GM12891 (cell line): ENCODE measurements around the gene NRXN3.

ENCODE experiments used
- DNase-seq: peaks from one replicate; pipeline ENCODE4 v3.0.0; 2011; ENCODE audit warnings: low spot score; ENCODE audit not compliant: insufficient read length
- FAIRE-seq: peaks from 2 replicates; lab custom pipeline; 2011; peaks lifted over from hg19 to GRCh38; lab: Jason Lieb, UNC
- PAX5 ChIP-seq: IDR thresholded peaks from 2 replicates; pipeline ENCODE4 v1.6.1; 2011; ENCODE audit warnings: low read length, moderate library complexity, mild to moderate bottlenecking; ENCODE audit not compliant: insufficient read depth, severe bottlenecking
- POLR2A ChIP-seq: IDR thresholded peaks from 2 replicates; pipeline ENCODE4 v1.6.1; 2011; ENCODE audit warnings: low read depth, low read length, control low read depth
- POLR2AphosphoS5 ChIP-seq: IDR thresholded peaks from 2 replicates; pipeline ENCODE4 v1.6.1; 2011; ENCODE audit warnings: low read depth, low read length, control low read depth
- POU2F2 ChIP-seq: IDR thresholded peaks from 2 replicates; pipeline ENCODE4 v1.6.1; 2011; ENCODE audit warnings: low read depth, mild to moderate bottlenecking, control low read depth, low read length, moderate library complexity
- SPI1 ChIP-seq: IDR thresholded peaks from 2 replicates; pipeline ENCODE4 v1.6.1; 2011; ENCODE audit warnings: low read depth, low read length, control low read depth
- TAF1 ChIP-seq: IDR thresholded peaks from 2 replicates; pipeline ENCODE4 v1.6.1; 2011; ENCODE audit warnings: low read depth, low read length, control low read depth

NRXN3 gene

GRCh38 chr14:79613625-79614024 is 1443.5 kb downstream of the NRXN3 start:
- TF ChIP-seq POLR2AphosphoS5 (no peak), POU2F2 (no peak), SPI1 (no peak), POLR2A (no peak), PAX5 (no peak), TAF1 (no peak)
- FAIRE-seq, result no peak
- DNase-seq, result no peak

DNA sequence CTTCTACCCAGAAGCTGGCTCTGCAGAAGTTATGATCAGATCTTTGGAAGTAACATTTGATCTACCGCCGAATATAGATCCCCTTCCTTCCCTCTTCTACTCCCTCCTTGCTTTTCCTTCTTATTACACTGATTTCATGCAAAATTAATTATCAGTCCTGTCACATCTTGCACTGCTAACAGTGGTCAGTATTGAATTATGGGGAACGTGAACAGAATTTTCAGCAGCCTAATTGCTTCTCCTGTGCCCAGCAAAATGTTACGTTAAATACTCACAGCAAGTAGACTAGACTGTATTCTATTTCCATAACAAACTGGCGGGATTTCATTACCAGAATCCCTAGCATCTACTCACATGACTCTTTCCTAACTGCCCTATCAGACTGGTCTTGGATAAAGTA is 1444.3 kb downstream of the NRXN3 start:
- FAIRE-seq (no peak), DNase-seq (no peak)
- TF ChIP-seq POU2F2, result no peak
- TF ChIP-seq TAF1, result no peak
- TF ChIP-seq PAX5, result no peak
- TF ChIP-seq SPI1, result no peak

DNA sequence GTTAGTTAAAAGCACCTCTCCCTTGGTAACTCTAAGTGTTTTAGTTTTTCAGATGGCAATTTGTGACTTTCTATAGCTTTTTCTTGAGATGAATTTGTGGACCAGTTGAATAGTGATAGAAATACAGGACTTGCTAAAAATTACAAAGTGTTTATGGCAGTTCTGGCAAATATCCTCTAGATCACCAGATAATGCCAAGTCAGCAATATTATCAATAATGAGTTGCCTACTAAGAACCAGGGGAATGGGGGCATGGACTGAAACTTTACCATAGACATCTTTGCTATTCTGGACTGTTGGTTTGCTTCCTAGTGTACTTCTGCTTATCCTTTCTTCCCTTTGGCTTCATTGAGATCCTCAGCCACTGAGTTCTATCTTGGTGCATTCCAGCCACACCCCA is 1456.9 kb downstream of the NRXN3 start:
- no peak for FAIRE-seq
- no peak for TF ChIP-seq POU2F2
- no peak for TF ChIP-seq SPI1
- TF ChIP-seq PAX5, result no peak
- TF ChIP-seq TAF1, result no peak
- TF ChIP-seq POLR2A, result no peak
- TF ChIP-seq POLR2AphosphoS5, result no peak

GRCh38 chr14:79629411-79630287 is 1459.5 kb downstream of the NRXN3 start:
- no peak for DNase-seq
- TF ChIP-seq PAX5 (no peak), TAF1 (no peak), POU2F2 (no peak), POLR2AphosphoS5 (no peak), POLR2A (no peak), SPI1 (no peak)
- FAIRE-seq, result no peak

More for the DNA sequence above, 1456.9 kb downstream of the NRXN3 start:
- no peak for DNase-seq

GRCh38 chr14:79630288-79630960 is 1460.3 kb downstream of the NRXN3 start:
- TF ChIP-seq POU2F2 (no peak), TAF1 (no peak), PAX5 (no peak), POLR2AphosphoS5 (no peak), SPI1 (no peak), POLR2A (no peak)
- FAIRE-seq, result no peak
- no peak for DNase-seq

- DNase-seq (no peak), FAIRE-seq (no peak)
- no peak for TF ChIP-seq PAX5
- no peak for TF ChIP-seq POLR2AphosphoS5
- TF ChIP-seq POLR2A, result no peak
- TF ChIP-seq TAF1, result no peak
- TF ChIP-seq POU2F2, result no peak
- no peak for TF ChIP-seq SPI1
Measured at GRCh38 chr14:79631276-79631675, 1461.1 kb downstream of the NRXN3 start.

- no peak for TF ChIP-seq POLR2AphosphoS5
- no peak for TF ChIP-seq PAX5
- no peak for TF ChIP-seq TAF1
- no peak for TF ChIP-seq POLR2A
- TF ChIP-seq SPI1, result no peak
- TF ChIP-seq POU2F2, result no peak
- DNase-seq, result no peak
- no peak for FAIRE-seq
Measured at GRCh38 chr14:79638672-79639266, 1468.6 kb downstream of the NRXN3 start.

GRCh38 chr14:79639613-79640012 is 1469.4 kb downstream of the NRXN3 start:
- DNase-seq (no peak), FAIRE-seq (no peak)
- TF ChIP-seq PAX5 (no peak), POLR2AphosphoS5 (no peak), POLR2A (no peak), POU2F2 (no peak), SPI1 (no peak), TAF1 (no peak)

- DNase-seq, result no peak
- TF ChIP-seq TAF1, result no peak
- no peak for TF ChIP-seq POLR2AphosphoS5
- TF ChIP-seq POU2F2, result no peak
- no peak for TF ChIP-seq POLR2A
- no peak for TF ChIP-seq SPI1
- TF ChIP-seq PAX5, result no peak
- no peak for FAIRE-seq
Measured at GRCh38 chr14:79641371-79641770, 1471.2 kb downstream of the NRXN3 start.
